ENCODE measurements around the gene NADK2. TPM values are rescaled to one million over a fixed set of nuclear protein-coding genes. Genes with fewer than 3 reads are reported as not detected.

Gene NADK2
- total and polyA plus RNA-seq, 9 of the 15 experiments (the other 6 are each of a cell fraction or from before 2014, with no cell fraction given): 10.6 to 41.0 (median 24.0) TPM

DNA sequence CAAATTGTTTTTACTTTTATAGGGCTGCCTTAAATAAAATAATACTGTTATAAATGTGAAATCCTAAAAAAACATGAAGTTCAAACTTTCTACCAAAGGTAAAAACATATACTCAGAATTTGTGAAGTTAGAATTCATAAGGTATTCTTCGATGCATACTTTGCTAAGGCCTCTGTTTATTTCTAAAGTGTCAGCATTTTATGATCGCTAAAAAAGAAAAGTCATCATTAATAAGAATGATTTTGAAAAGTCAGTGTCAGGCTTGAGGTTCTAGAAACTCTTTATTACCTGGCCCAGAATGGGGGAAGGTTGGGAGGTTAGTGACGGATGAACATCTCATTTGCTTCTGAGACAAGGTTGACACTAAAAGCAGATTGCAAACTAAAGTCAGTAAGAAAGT is 26.2 kb upstream of the NADK2 start:
- in situ Hi-C loops (cut with MboI) (loop anchor here (10.0 kb wide), 1 partner anchor 427 kb away; no protein-coding TSS in a partner anchor), intact Hi-C loops (cut with micrococcal nuclease) (loop anchor here (5.0 kb wide), 1 partner anchor 129 kb away; no protein-coding TSS in a partner anchor)
- no peak overlapping the region for H3K27ac ChIP-seq (ENCODE audit: extremely low read depth, low read depth, low read length)
- ChIA-PET CTCF (ENCODE audit: low intra/inter-chr PET ratio) (interaction anchor here (1.1 kb wide), 1 partner anchor 37 kb away, joined by 3 read pairs; no protein-coding TSS in a partner anchor), POLR2A (interaction anchor here (1.3 kb wide), 1 partner anchor 10 kb away, joined by 4 read pairs; no protein-coding TSS in a partner anchor)
- no peaks in the 10 kb centered on the region for H3K9me1 ChIP-seq (ENCODE audit: control insufficient read depth, insufficient read depth, low read length)
- H2AFZ ChIP-seq (ENCODE audit: low read depth, low read length): no peak overlapping the region
- H4K20me1 ChIP-seq (replicated peaks; ENCODE audit: control insufficient read depth, insufficient read depth, low read length): no peaks in the 10 kb centered on the region
- no peaks in the 10 kb centered on the region for H3K27me3 ChIP-seq (ENCODE audit: control insufficient read depth in 2 of 2, insufficient read depth in 2 of 2, low read length in 2 of 2)
- H3K36me3 ChIP-seq (ENCODE audit: control insufficient read depth, insufficient read depth, low read length): no peaks in the 10 kb centered on the region
- FAIRE-seq (no peak), DNase-seq (ENCODE audit: extremely low read depth in 1 of 4, low spot score in 3 of 4) (no peak), ATAC-seq (no peak)
- H3K9ac ChIP-seq (ENCODE audit: insufficient read depth in 1 of 2, low read depth in 2 of 2, low read length in 2 of 2): no peak overlapping the region
- no TSS peak for BruUV-seq (replicated peaks)
- H3K4me2 ChIP-seq (ENCODE audit: insufficient read depth, low read length): no peak overlapping the region
- no peak overlapping the region for H3K4me3 ChIP-seq
- 17% methylated on average over 3 of the region's 3 CpGs for WGBS (ENCODE audit: insufficient coverage, low coverage, missing lambda C conversion rate)
- TF ChIP-seq MAFK (IDR thresholded peaks at IDR 0.05; ENCODE audit: low read length) (peak; percentile 34; the same call in 1 of the 2 replicates), CTBP1 (IDR thresholded peaks at IDR 0.05; ENCODE audit: borderline replicate concordance) (no peak), MAFF (IDR thresholded peaks at IDR 0.05; ENCODE audit: low read length) (peak; percentile 53), ZNF316 (IDR thresholded peaks at IDR 0.05) (peak; percentile 87), C11orf30 (IDR thresholded peaks at IDR 0.05; ENCODE audit: low read depth) (peak; percentile 58), RAD51 (IDR thresholded peaks at IDR 0.05; ENCODE audit: borderline replicate concordance, low read depth) (no peak), MAFG (tag; conservative IDR thresholded peaks at IDR 0.05) (peak; percentile 55)
- TF ChIP-seq, protein P1, sequence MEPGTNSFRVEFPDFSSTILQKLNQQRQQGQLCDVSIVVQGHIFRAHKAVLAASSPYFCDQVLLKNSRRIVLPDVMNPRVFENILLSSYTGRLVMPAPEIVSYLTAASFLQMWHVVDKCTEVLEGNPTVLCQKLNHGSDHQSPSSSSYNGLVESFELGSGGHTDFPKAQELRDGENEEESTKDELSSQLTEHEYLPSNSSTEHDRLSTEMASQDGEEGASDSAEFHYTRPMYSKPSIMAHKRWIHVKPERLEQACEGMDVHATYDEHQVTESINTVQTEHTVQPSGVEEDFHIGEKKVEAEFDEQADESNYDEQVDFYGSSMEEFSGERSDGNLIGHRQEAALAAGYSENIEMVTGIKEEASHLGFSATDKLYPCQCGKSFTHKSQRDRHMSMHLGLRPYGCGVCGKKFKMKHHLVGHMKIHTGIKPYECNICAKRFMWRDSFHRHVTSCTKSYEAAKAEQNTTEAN (CRISPR knock-in tag; IDR thresholded peaks at IDR 0.05): no peak
- H3K79me2 ChIP-seq (ENCODE audit: control insufficient read depth, insufficient read depth, low read length): no peaks in the 10 kb centered on the region
- H3K9me3 ChIP-seq (replicated peaks; ENCODE audit: control insufficient read depth, insufficient read depth, low read depth, low read length): no peaks in the 10 kb centered on the region
- H3K4me1 ChIP-seq (replicated peaks in 1 of 2; ENCODE audit: control insufficient read depth in 2 of 2, insufficient read depth in 2 of 2, low read length in 2 of 2): peaks cover 0 to 6% of the 10 kb centered on the region in 2 experiments; a peak in 1 of 5 replicates

Measured in K562 (cell line).